ENCODE results near the gene RIF1.
"Not testable (repeated sequence)": the region's sequence is repeated elsewhere in the genome, so short reads cannot be mapped to it uniquely, and the experiment has no call there.

The RIF1 gene

DNA sequence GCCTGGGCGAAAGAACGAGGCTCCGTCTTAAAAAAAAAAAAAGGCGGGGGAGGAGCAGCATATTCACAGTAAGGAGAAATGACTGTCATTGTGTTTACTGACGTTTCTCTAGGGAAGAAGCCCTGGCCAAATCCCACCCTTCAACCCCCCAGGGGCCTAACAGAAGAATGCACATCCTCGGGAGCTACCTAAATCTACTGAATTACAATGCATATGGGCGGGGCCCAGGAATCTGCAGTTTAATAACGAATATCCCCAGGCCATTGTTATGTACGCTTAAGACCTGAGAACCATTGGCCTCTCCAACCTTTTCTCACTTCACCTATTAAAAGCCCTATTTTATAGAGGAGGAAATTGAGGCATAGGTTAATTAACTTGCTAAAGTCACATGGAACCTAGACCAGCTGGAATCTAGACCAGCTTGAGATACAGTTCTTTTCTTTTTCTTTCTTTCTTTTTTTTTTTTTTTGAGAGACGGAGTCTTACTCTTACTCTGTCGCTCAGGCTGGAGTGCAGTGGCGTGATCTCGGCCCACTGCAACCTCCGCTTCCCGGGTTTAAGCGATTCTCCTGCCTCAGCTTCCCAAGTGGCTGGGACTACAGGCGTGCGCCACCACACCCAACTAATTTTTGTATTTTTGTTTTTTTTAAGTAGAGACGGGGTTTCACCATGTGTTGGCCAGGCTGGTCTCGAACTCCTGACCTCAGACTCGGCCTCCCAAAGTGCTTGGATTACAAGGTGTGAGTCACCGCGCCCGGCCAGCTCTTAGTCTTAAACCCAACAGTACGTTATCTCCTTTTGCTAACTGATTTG, 708 bp upstream of the RIF1 start:
- DNase-seq (ENCODE audit: insufficient read length, low spot score) (no peak), FAIRE-seq (no peak)

DNA sequence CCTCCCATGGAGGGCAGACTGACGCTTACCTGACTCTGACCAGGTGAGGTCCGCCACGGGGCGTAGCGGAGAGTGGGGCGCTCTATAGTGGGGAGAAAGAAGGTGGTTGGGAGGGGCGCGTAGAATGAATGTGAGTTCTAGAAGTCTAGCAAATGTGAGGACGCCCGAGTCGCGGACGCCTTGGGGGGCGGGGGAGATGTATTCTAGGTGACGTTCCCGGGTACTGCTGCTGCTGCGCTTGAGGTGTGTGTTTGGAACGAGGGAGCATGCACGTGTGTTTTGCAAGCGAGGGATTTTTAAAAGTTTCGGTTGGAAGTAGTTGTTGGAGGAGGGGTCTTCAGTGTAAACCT, 758 bp downstream of the RIF1 start:
- peak; percentile 31 for DNase-seq (ENCODE audit: insufficient read length, low spot score)
- FAIRE-seq = no peak

DNA sequence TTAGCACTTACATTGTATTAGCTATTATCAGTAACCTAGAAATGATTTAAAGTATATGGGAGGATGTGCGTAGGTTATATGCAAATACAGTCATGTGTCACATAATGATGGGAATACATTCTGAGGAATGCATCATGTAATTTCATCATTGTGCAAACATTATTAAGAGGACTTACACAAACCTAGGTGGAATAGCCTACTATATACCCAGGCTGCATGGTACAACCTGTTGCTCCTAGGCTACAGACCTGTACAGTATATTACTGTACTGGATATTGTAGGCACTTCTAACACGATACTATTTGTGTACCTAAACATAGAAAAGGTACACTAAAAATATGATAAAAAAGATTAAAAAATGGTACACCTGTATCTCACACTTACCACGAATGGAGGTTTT, 7.9 kb downstream of the RIF1 start:
- FAIRE-seq (no peak), DNase-seq (ENCODE audit: insufficient read length, low spot score) (no peak)

- not testable (repeated sequence) for DNase-seq (ENCODE audit: insufficient read length, low spot score); FAIRE-seq
These were observed 12.0 kb downstream of the RIF1 start for GRCh38 chr2:151421681-151422080.

GRCh38 chr2:151422917-151423439, 13.3 kb downstream of the RIF1 start:
- FAIRE-seq (no peak), DNase-seq (ENCODE audit: insufficient read length, low spot score) (no peak)

- FAIRE-seq = no peak
- no peak for DNase-seq (ENCODE audit: insufficient read length, low spot score)
These were observed 14.1 kb downstream of the RIF1 start for GRCh38 chr2:151423760-151424159.

GRCh38 chr2:151437630-151438029, 27.9 kb downstream of the RIF1 start:
- DNase-seq (ENCODE audit: insufficient read length, low spot score) (peak; percentile 10), FAIRE-seq (no peak)

DNA sequence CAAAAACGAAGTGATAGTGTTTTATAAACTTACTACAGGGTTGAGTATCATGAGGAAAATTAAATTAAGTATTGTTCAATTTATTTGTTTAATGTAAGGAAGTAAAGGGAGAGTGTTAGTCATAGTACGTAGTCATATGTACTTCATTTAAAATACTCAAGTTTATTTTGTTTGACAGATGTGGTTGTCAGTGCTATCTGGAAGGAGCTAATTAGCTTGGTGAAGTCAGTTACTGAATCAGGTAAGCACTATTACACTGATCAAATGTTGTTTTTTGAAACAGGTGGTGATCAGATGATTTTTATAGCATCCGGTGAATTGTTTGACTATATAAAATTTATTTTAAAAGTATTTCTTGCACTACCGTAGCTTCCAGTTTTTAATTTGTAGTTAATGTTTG, 28.8 kb downstream of the RIF1 start:
- DNase-seq (ENCODE audit: insufficient read length, low spot score) (no peak), FAIRE-seq (no peak)

- DNase-seq (ENCODE audit: insufficient read length, low spot score) (no peak), FAIRE-seq (no peak)
These were observed 29.4 kb downstream of the RIF1 start for GRCh38 chr2:151439127-151439526.

DNA sequence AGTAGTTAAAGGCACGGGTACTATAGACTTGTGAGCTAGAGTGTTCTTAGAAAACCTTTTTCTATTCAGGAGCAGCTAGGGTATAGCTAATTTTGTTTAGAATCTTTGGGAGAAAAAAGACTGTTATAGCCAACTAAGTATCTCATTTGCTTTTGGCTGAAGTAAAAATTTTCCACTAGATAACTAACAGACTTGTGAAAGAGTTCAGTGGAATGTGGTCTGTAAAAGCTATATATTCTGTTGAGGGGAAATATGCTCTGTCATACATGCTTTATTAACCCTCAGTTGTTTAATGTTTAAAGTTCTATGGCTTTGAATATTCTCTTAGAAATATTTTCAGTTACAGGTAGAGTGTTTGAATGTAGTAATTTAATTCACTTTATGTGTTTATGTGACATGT, 49.7 kb downstream of the RIF1 start:
- no peak for FAIRE-seq
- DNase-seq (ENCODE audit: insufficient read length, low spot score) = no peak

- FAIRE-seq = no peak
- DNase-seq (ENCODE audit: insufficient read length, low spot score) = no peak
These were observed 56.1 kb downstream of the RIF1 start for GRCh38 chr2:151465771-151466170.

GRCh38 chr2:151470556-151470955, 60.9 kb downstream of the RIF1 start:
- no peak for DNase-seq (ENCODE audit: insufficient read length, low spot score)
- no peak for FAIRE-seq

DNA sequence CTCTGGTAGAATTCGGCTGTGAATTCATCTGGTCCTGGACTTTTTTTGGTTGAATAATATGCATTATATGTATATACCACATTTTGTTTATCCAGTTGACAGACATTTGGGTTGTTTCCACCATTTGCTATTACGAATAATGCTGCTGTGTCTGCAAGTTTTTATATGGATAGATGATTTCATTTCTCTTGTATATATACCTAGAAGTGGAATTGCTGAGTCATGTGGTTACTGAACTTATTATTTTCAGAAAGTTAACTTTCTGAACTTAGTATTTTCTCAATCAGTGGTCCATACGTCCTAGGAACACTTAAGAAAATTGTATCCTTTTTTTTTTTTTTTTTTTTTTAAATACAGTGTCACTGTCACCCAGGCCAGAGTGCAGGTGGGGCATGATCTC, 63.3 kb downstream of the RIF1 start:
- no peak for DNase-seq (ENCODE audit: insufficient read length, low spot score)
- no peak for FAIRE-seq

- no peak for FAIRE-seq
These were observed 65.4 kb downstream of the RIF1 start for GRCh38 chr2:151475071-151475470.

DNA sequence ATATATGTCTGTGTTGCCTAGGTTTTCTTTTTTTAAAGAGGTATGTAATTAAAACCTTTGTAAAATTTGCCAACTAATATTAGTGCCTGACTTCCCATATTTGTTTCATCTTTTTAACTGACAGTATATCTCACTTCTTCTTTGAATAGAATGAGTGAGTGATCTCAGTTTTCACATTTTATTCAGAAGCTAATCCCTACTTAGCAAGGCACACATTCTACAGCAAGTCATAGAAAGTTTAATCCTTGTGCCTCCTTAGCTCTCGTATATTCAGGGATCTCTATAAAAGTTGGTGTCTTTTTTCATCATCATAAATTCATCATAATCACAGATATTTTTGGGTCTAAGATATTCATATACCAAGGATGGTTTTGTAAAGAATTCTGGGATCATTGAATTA, 66.6 kb downstream of the RIF1 start:
- DNase-seq (ENCODE audit: insufficient read length, low spot score) (no peak), FAIRE-seq (no peak)

More at GRCh38 chr2:151475071-151475470, 65.4 kb downstream of the RIF1 start:
- DNase-seq (ENCODE audit: insufficient read length, low spot score) = no peak

DNA sequence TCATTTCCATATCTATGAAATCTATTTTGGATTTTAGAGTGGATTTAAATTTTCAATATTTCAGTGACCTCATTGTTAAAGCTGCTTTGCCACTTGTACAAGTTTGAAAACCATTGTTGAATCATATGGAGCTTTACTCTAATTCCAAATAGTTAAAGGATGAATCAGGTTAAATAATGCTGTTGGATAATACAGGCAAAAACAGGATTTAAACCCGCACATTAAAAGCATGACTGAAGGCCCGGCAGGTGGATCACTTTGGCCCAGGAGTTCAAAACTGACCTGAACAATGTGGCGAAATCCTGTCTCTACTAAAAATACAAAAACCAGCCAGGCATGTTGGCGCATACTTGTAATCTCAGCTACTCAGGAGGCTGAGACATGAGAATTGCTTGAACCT, 68.3 kb downstream of the RIF1 start:
- peak; percentile 1 for DNase-seq (ENCODE audit: insufficient read length, low spot score)
- no peak for FAIRE-seq

DNA sequence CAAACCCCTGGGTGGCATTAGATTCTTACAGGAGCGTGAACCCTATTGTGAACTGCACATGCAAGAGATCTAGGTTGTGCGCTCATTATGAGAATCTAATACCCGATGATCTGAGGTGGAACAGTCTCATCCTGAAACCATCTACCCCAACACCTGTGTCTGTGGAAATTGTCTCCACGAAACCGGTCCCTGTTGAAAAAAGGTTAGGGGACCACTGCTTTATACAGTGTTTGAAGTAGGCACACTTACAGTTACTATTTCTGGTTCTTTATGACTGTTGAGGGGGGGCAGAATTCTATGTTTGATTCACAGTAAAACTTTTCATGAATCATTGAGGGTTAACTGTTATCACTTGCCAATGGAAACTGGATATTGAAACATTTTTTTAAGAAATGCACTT, 72.0 kb downstream of the RIF1 start:
- FAIRE-seq (no peak), DNase-seq (ENCODE audit: insufficient read length, low spot score) (no peak)

GRCh38 chr2:151482171-151482725, 72.5 kb downstream of the RIF1 start:
- no peak for FAIRE-seq
- DNase-seq (ENCODE audit: insufficient read length, low spot score) = no peak

DNA sequence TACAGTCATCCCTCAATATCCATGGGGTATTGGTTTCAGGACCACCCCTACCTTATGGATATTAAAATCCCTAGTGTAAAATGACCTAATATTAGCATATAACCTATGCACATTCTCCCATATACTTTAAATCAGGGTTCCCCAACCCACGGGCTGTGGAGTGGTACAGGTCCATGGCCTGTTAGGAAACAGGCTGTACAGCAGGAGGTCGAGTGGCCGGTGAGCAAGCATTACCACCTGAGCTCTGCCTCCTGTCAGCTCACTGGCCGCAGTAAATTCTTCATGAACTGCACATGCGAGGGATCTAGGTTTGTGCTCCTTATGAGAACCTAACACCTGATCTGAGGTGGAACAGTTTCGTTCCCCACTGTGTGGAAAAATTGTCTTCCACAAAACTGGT, 73.8 kb downstream of the RIF1 start:
- FAIRE-seq = no peak
- DNase-seq (ENCODE audit: insufficient read length, low spot score) = no peak

DNA sequence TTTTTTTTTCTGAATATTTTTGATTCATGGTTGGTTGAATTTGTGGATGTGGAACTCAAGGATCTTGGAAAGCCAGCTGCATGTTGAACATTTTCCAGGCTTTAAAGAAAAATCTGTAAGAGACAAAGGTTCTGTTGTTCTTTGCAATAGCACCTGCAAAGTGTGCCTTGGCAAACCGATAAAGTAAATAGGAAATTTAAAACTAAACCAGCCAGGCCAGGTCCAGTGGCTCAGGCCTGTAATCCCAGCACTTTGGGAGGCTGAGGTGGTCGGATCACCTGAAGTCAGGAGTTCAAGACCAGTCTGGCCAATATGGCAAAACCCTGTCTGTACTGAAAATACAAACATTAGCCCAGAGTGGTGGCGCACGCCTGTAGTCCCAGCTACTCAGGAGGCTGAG, 74.4 kb downstream of the RIF1 start:
- FAIRE-seq = no peak

DNA sequence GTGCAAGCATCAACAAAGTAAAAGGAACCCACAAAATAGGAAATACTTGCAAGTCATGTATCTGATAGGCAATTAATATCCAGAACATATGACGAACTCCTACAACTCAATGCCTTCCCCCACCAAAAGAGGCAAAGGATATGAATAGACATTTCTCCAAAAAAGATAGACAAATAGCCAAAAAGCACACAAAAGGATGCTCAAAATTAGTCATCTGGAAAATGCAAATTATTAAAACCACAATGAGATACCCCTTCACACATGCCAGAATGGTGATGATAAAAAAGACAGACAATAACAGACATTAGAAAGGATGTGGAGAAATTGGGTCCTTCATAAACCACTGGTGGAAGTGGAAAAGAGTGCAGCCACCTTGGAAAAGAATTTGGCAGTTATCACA, 76.4 kb downstream of the RIF1 start:
- DNase-seq (ENCODE audit: insufficient read length, low spot score) (no peak), FAIRE-seq (no peak)

More for the DNA sequence above, 74.4 kb downstream of the RIF1 start:
- no peak for DNase-seq (ENCODE audit: insufficient read length, low spot score)

GRCh38 chr2:151490276-151490675, 80.6 kb downstream of the RIF1 start:
- no peak for DNase-seq (ENCODE audit: insufficient read length, low spot score)
- no peak for FAIRE-seq

Data from HTR-8/SVneo (cell line).